ENCODE data around the gene NGEF.

NGEF gene

GRCh38 chr2:233039212-233039845, 26.3 kb upstream of the NGEF start:
- no peak for TF ChIP-seq YY1 (IDR thresholded peaks at IDR 0.05; ENCODE audit: low read depth)
- TF ChIP-seq TCF12 (IDR thresholded peaks at IDR 0.05; ENCODE audit: low read depth) = no peak

GRCh38 chr2:233037078-233037477, 24.0 kb upstream of the NGEF start:
- TF ChIP-seq, protein P1, sequence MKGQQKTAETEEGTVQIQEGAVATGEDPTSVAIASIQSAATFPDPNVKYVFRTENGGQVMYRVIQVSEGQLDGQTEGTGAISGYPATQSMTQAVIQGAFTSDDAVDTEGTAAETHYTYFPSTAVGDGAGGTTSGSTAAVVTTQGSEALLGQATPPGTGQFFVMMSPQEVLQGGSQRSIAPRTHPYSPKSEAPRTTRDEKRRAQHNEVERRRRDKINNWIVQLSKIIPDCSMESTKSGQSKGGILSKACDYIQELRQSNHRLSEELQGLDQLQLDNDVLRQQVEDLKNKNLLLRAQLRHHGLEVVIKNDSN (IDR thresholded peaks at IDR 0.05) = no peak
- TF ChIP-seq TCF12 (IDR thresholded peaks at IDR 0.05; ENCODE audit: low read depth) (no peak), CREB1 (IDR thresholded peaks at IDR 0.05; ENCODE audit: low read depth) (no peak), CEBPB (IDR thresholded peaks at IDR 0.05) (no peak), FOXM1 (IDR thresholded peaks at IDR 0.05; ENCODE audit: borderline replicate concordance, low read depth) (no peak), ZBTB7A (IDR thresholded peaks at IDR 0.05; ENCODE audit: low read depth) (no peak)

GRCh38 chr2:233036162-233036838, 23.2 kb upstream of the NGEF start:
- TF ChIP-seq REST (IDR thresholded peaks at IDR 0.05; ENCODE audit: low read depth) (no peak), TEAD4 (IDR thresholded peaks at IDR 0.05) (no peak), CEBPB (IDR thresholded peaks at IDR 0.05) (no peak), CREB1 (IDR thresholded peaks at IDR 0.05; ENCODE audit: low read depth) (no peak), EGR1 (IDR thresholded peaks at IDR 0.05) (no peak), RAD21 (IDR thresholded peaks at IDR 0.05; ENCODE audit: low read depth) (no peak), FOXM1 (IDR thresholded peaks at IDR 0.05; ENCODE audit: borderline replicate concordance, low read depth) (no peak), TAF1 (IDR thresholded peaks at IDR 0.05; ENCODE audit: low read depth) (no peak), TCF12 (IDR thresholded peaks at IDR 0.05; ENCODE audit: low read depth) (no peak), ZBTB7A (IDR thresholded peaks at IDR 0.05; ENCODE audit: low read depth) (no peak), YY1 (IDR thresholded peaks at IDR 0.05; ENCODE audit: low read depth) (no peak), NFIC (IDR thresholded peaks at IDR 0.05) (no peak), EP300 (IDR thresholded peaks at IDR 0.05; ENCODE audit: borderline replicate concordance) (no peak)
- TF ChIP-seq, protein P2, sequence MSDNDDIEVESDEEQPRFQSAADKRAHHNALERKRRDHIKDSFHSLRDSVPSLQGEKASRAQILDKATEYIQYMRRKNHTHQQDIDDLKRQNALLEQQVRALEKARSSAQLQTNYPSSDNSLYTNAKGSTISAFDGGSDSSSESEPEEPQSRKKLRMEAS (IDR thresholded peaks at IDR 0.05) = no peak
- TF ChIP-seq, protein P1 (IDR thresholded peaks at IDR 0.05) = no peak

- TF ChIP-seq, protein P2 (IDR thresholded peaks at IDR 0.05) = no peak
- TF ChIP-seq YY1 (IDR thresholded peaks at IDR 0.05; ENCODE audit: low read depth) = no peak
- TF ChIP-seq TEAD4 (IDR thresholded peaks at IDR 0.05) = no peak
- TF ChIP-seq TAF1 (IDR thresholded peaks at IDR 0.05; ENCODE audit: low read depth) = no peak
- no peak for TF ChIP-seq RAD21 (IDR thresholded peaks at IDR 0.05; ENCODE audit: low read depth)
- no peak for TF ChIP-seq TCF12 (IDR thresholded peaks at IDR 0.05; ENCODE audit: low read depth)
These were observed 22.5 kb upstream of the NGEF start for GRCh38 chr2:233035426-233036161.

GRCh38 chr2:233034091-233034882, 21.2 kb upstream of the NGEF start:
- TF ChIP-seq RAD21 (IDR thresholded peaks at IDR 0.05; ENCODE audit: low read depth) = no peak
- TF ChIP-seq EGR1 (IDR thresholded peaks at IDR 0.05) = no peak
- no peak for TF ChIP-seq CEBPB (IDR thresholded peaks at IDR 0.05)
- TF ChIP-seq CREB1 (IDR thresholded peaks at IDR 0.05; ENCODE audit: low read depth) = no peak
- TF ChIP-seq EP300 (IDR thresholded peaks at IDR 0.05; ENCODE audit: borderline replicate concordance) = no peak
- TF ChIP-seq TEAD4 (IDR thresholded peaks at IDR 0.05) = no peak
- TF ChIP-seq TCF12 (IDR thresholded peaks at IDR 0.05; ENCODE audit: low read depth) = no peak
- no peak for TF ChIP-seq TAF1 (IDR thresholded peaks at IDR 0.05; ENCODE audit: low read depth)
- no peak for TF ChIP-seq YY1 (IDR thresholded peaks at IDR 0.05; ENCODE audit: low read depth)
- TF ChIP-seq FOXM1 (IDR thresholded peaks at IDR 0.05; ENCODE audit: borderline replicate concordance, low read depth) = no peak
- no peak for TF ChIP-seq ZBTB7A (IDR thresholded peaks at IDR 0.05; ENCODE audit: low read depth)
- TF ChIP-seq, protein P1 (IDR thresholded peaks at IDR 0.05) = no peak
- TF ChIP-seq REST (IDR thresholded peaks at IDR 0.05; ENCODE audit: low read depth) = no peak
- TF ChIP-seq, protein P2 (IDR thresholded peaks at IDR 0.05) = no peak
- TF ChIP-seq NFIC (IDR thresholded peaks at IDR 0.05) = no peak
